CD4-positive, alpha-beta T cell treated with Interleukin-17A for 1 hour (primary cell): ENCODE results near the gene RGS3.

Experiments used
- DNase-seq: peaks from one replicate; pipeline ENCODE4 v3.0.0-alpha.2; 2020

The RGS3 gene

DNA sequence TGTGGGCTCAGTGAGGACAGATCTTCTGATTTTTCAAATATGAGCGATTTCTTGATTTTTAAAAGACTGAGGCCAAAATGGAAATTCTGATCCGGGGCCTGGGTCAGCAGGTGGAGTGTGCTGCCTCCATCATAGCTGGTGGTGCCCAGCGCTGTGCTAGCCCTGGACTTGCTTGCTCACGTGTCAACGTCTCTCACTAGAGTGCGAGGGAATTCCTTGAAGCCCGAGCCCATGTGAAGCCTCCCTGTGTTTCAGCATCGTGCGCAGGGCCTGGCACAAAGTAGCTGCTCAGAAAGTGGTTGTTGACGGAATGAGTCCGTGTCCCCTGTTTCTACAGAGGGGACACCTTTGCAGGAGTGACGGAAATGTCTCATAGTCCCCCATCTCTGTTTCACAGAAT is 50.5 kb downstream of the RGS3 start:
- DNase-seq: no peak

DNA sequence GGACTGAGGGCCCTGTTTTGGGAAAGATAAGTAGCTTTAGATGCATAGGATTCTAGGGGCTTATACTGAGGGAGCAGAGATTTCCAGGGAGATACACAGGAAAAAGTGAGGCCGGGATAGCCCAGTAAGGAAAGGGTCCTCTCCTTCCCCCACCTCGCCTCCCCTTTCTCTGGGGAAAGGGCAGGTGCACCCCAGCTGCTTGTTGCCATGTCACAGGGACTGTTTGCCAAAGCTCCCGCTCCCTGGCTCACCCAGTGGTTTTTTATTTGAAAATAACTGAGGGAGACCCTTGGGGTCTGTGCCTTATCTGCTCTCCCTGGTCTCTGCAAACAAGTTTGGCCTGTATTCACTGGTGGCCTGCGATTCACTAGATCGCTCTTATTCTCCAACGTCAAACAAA is 51.2 kb downstream of the RGS3 start:
- DNase-seq: no peak

DNA sequence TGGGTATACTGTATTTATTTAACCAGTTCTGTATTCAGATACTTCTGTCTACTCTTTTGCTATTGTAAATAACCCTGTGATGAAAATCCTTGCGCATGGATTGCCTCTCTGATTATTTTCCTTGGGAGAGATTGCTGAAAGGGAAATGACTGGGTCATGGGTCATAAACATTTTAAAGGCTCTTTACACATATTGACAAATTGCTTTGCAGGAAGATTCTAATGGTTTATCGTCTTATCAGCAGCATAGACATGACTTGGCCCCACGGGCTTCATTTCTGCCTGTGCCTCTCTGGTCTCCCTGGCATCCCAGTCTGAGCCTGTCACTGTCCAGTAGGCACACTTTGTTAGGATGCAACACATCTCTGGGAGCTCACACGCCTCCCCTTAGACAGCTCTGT is 52.3 kb downstream of the RGS3 start:
- DNase-seq: no peak

DNA sequence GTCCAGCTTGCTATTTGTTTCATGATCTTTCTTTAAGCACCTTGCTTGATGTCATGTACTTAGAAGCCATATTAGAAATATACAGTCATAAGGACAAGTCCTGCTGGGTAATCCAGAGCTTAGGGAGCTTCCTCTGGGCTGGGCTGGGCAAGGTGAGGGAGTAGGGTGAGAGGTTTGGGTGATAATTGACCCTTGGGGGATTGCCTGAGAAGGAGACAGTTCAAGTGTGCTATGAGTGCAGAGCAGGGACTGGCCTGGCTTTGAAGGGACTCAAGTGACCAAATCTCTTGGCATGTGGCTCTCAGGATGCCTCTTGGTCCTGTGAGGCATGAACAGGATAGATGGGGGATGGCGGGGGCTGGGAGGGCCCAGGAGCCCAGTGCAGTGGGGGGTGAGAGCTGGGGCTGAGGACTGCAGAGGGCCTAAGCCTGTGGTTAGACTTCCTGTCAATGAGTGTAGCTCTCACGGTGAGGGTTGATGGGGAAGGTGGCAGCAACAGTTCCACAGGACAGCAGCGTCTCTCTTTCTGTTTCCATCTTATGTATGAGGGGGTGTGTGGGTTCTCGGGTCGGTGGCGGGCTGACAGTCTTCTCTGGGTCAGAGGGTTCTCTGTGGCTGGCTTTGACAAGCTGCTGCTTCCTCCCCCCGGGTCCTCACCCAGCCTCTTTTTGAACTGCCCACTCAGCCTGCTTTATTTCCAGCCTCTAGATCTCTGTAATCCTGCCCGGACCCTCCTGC is 53.5 kb downstream of the RGS3 start:
- peak; percentile 81 for DNase-seq

DNA sequence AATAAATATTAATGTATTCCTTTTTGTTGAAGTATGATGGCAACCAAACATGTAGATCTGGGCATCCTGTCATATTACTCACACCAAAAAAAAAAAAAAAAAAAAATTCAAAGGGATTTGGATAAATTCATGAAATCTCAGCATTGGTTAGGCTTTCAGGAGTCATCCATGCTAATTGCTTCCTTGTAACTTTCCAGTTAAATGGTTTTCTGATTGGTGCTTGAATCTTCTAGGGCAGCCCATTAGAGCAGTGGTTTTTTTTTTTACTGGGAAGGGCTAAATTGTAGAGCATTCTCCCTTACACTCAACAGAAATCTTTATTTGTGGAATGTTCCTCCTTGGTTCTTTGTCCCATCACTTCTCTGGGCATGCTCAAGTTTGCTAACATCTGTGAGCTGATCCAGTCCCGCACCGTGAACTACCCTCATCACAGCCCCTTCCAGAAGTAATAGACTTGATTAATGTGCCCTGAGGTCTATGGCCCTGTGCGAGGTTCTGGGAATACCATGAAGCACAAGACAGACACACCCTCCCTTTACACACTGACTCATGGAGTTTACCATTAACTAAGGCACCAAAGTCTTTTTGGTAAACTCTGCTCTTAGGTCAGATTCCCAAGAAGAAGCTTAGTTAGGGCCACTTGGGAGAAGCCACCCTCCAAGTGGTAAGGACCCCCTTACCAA is 56.0 kb downstream of the RGS3 start:
- DNase-seq: no peak

DNA sequence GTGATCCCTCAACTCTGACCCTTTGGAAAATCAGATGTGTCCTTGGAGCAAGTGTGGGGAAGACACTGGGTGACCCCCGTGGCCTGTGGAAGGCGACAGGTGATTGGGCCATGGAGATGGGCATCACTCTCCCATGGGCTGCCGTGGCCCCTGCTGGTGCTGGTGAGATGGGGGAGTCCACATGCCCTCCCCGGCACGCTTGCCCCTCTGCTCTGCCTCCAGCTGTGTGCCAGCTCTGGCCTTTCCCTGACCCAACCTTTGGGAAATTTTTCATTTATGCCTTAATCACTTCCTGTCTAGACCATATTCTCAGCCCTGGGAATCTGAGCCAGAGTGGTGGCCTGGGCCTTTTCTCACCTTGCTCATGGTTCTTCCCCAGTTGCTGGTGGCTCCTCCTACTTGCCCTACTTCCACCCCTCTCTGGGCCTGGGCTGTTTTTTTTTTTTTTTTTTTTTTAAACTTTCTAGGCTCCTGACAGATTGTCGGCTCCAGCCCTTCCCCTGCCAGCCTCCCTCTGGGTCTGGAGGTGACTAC is 56.6 kb downstream of the RGS3 start:
- DNase-seq: peak; percentile 84

DNA sequence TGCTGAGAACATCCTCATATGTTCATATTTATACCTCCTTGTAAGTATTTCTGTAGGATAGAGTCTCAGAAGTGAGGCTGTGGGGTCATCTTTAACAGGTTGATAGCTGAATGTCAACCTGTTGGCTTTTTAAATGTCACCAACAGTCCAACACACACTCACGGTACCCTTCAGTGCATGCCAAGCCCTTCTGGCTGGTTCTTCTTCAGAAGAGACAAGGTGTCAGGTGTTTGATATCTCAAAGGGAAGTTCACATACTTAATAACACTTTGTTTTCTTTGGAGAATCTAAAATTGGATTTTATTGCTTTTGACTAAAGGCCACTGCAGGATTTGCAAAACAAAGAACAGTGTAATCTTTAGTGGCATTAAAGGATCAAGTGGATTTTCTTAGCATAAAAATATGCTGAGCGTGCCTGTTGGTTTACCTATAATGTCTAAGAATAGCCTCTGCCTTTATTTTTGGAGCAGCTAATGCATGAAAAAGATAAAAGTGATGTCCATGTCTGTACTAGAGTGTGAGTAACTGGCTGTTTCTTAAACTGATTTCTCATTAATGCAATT is 58.2 kb downstream of the RGS3 start:
- no peak for DNase-seq

DNA sequence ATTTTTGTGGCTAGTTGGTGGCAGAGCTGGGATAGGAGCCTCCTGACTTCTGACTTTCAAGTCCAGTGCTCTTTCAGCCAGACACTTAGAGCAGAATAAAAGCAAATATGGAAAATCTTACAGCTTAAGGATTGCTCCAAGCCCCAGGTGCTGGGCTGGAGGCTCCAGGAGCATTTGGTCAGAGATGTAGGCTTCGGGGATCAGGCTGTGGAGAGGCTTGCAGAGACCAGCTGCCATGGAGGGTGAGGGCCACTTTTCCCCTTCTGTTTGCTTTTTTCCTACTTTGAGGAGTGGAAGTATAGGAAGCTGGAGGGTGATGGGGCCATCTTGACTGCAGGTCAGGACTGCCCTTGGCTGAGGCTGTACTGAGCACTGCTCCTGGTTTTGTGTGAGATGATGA is 58.9 kb downstream of the RGS3 start:
- no peak for DNase-seq

DNA sequence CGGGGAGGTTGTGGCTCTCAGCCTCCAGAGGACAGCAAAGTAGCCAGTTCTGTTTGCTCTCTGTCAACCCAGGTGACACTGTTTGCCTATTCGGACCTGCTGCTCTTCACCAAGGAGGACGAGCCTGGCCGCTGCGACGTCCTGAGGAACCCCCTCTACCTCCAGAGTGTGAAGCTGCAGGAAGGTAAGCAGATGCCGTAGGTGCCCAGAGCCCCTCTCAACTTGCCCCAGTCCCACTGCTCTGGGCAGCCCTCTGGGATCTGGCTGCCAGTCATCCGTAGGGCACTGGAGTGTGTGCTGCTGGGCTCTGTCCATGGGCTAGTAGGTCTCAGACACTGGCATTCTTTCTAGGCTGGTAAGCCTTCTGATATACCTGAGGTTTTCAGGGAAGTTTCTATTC is 59.3 kb downstream of the RGS3 start:
- no peak for DNase-seq

DNA sequence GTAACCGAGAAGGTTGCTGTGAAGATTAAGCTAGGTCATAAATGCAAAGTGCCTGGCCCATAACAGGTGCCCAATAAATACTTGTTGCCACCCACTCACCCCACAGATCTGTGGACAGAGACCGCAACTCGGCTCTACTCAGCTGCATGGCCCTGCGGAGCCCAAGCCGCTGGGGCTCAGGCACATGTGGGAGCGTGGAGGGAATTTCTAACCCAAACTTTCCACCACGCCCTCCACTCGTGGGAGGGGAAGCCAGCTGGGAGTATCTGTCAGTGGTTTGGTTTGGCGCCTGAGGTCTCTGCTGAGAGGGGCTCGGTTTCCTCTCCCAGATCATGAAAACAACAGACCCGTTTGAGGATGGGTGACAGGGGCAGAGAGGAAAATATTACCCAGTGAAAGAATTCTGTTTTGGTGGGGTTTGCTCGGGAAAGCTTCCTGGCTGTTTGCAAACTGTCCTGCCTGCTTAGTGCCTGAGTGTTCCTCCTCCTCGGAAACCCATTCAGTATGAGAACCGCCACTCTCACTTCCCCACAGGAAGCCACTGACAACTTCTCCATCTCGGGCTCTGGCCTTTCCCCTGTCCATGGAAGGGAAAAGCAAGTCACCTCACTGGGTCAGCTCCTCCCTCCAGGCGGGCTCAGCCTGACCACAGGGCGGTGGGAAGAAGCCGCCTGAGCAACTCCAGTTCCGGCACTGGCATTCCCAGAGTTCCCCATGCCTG is 60.1 kb downstream of the RGS3 start:
- peak; percentile 63 for DNase-seq

DNA sequence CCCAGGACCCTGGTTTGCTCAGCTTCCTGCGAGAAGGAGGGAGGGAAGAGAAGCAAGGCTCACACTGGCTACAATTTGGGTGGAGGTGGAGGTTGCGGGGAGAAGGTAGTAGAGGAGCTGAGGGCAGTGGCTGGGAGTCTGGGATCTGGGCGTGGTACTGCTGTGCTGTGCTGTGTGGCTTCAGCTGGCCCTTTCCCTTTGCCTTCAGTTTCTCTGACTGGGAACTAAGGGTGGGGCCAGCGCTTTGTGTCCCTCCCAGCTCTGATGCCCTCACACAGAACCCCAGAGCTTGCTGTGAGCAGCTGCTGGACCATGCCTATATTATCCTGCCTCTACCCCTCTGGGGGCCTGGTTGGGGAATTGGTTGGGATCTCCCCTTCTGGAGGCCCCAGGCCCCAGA is 60.9 kb downstream of the RGS3 start:
- no peak for DNase-seq

DNA sequence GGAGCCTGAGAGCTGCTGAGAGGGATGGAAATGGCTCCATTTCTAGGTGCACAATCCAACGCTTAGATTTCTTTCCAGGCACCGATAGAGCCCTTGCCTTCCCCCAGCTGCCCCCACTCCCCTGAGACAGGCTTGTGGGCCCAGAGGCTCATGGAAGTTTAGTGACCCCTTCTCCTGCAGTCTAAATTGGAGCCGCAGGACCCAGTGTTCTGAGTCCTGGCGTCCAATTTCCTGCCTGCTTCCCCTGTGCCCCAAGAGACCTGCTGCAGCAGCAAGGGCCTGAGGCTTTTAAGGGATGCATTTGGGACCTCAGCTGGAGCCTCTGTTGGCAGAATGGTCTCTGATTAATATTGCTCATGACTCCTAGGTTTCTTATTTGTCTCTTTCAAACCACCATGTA is 61.7 kb downstream of the RGS3 start:
- DNase-seq: no peak

DNA sequence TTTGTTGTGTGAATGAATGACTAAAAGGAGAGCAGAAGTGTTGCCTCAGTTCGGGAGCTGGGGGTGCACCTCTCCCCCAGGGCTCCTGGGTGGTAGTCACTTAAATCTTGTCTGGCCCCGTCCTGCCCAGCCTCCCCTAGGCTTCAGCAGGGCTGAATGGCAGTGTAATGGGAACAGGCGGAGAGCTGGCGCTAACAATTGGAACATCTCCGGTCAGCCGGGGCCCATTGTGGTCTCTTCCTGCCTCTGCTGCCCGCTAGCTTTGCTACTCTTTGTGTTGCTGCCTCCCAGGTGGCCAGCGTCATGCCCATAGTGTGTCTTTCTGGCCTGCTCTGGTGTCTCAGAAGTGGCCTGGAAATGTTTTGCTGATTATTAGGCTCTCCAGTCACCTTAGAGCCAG is 62.3 kb downstream of the RGS3 start:
- no peak for DNase-seq

DNA sequence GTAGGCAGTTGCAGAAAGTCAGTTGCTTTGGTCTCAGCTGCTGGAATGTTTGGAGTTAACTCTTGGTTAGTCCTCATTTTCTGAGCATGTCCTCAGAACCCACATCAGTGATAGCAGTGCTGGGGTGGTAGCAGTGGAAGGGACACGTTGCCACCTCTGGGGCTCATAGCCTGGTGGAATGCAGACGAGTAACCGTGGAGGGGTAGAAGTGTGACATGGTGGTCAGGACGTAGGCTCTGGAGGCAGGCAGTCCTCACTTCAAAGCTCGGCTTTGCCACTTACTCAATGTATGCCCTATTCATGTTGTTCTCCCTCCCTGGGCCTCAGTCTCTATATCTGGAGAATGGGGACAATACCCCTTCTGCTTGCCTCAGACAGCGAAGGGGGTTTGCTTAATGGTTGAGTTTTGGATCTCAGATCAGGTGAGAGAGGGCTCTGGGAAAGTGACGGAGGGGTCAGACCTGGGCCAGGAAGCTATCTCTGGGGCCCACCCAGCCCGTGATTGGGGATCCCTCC is 62.8 kb downstream of the RGS3 start:
- DNase-seq: no peak

DNA sequence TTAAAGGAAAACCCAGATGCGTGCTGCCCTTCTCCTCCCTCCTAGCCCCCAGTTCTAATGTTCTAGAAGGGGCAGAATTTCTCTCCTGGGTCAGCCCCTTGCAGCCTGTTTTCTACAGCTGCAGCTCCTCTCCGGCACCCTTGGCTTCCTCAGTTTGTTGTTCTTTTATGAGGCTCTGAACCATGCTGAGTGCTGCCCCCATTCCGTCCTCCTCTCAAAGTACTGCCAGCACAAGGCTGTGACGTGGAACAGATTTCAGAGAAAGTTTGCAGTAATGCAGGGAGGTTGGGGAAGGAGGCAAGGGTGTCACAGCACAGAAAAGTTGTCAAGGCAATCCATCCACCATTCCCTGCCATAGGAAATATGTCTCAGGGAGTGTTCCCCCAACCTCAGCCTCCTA is 63.3 kb downstream of the RGS3 start:
- DNase-seq: no peak

DNA sequence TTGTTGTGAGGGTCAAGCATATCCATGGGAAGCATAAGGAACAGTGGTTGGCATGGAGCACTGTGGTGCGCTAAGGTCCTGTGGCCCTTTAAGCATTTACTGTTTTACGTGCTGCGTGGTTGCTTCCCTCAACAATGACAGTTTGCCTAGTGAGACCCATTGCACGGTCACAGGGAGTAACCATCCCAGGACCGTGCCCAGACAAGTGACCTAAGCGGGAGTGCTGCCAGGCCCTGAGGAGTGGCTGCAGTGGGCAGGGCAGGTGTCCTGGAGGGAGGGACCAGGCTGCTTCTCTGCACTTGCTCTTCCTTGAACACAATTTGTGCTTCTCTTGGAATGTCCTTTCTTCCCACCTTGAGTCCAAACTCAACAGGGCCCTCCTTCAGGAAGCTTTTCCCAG is 64.6 kb downstream of the RGS3 start:
- no peak for DNase-seq

DNA sequence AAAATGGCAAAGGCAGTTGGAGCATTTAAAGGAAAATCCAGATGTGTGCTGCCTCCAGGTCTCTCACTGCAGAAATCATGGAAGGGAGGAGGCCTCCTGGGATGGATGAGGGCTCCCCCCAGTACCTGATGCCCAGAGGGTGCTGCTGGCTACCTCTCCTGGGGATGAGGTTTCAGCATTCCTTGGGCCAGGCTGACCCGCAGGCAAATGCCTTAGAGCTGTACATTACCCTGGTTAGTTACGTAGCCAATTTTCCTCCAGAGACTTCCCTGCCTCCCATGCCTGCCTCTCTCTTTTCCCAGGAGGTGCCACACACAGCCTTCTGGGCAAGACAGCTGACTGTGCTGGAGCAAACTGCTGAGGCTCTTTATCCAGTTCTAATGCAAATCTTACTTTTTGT is 65.3 kb downstream of the RGS3 start:
- DNase-seq: no peak

DNA sequence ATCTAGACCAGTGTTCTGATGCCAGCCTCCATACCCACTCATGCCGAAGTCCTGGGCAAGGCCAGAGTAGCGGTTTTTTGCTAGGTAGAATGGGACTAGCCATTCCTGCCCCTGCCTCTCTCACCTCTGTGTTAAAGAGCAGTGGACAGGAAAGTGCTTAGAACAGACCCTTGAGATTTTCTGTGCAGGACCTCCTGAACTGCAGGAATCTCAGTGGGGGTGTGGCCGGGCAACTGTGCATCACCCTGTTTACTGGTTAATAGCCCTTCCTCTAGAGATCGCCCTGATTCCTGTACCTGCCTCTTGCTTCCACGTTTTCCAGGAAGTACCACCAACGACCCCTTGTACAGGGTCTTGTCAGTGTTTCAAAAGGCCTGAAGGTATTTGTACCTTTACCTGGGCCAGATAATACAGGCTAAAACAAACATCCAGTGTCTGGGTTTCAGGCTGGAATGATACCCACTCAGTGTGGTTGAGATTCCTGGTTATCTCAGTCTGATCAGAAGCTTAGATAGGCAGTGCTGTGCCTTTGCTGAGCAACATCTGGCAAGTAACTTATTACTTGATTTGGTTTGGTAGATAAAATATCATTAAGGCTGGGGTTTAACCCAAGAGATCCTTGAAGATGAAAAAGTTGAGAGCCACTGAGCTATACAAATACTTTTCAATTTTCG is 65.9 kb downstream of the RGS3 start:
- DNase-seq: no peak

DNA sequence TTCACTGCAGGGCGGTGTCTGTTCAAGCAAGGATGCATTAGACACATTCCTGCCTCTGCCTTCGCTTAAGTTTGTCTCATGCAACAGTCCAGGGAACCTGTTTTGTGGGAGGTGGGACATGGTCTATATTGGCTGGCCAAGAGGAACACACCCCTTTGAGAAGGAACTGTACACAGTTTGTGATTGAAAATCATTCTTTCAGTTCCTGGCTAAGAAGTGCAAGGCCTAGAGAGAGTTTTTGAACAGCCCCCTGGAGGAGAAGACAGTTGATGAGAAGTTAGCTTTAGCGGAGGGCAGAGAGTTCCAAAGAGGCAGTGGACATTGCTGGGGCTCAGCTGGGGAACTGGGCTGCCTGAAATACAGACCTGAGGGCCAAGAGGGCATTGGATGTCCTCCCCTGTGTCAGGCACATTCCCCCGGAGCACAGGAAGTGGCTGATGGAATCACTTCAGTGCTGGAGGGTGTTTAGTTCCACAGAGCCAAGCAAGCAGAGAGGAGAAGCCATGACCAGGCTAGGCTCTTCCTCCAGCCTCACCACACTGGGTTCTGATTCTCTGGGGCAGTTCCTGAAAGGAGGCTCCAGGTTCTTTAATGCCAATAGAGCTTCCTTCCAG is 66.6 kb downstream of the RGS3 start:
- no peak for DNase-seq

DNA sequence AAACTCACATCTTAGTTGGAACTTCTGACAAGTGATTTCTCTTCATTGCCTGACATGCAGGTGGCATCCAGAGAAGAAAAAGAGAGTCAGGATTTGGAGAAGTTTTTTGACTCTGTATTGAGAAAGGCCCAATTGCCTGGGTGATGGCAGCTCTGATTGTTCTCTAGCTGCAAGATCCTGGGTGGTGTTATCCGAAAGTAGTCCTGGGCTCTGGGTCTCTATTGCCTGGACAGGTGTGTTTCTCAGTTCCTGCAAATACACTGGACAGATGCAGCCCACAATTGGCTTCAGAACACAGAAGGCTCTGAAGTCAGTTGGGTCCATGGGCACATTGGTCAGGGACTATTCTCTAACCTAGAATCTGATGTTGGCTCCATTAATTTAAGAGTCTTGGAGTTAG is 67.4 kb downstream of the RGS3 start:
- DNase-seq: no peak

DNA sequence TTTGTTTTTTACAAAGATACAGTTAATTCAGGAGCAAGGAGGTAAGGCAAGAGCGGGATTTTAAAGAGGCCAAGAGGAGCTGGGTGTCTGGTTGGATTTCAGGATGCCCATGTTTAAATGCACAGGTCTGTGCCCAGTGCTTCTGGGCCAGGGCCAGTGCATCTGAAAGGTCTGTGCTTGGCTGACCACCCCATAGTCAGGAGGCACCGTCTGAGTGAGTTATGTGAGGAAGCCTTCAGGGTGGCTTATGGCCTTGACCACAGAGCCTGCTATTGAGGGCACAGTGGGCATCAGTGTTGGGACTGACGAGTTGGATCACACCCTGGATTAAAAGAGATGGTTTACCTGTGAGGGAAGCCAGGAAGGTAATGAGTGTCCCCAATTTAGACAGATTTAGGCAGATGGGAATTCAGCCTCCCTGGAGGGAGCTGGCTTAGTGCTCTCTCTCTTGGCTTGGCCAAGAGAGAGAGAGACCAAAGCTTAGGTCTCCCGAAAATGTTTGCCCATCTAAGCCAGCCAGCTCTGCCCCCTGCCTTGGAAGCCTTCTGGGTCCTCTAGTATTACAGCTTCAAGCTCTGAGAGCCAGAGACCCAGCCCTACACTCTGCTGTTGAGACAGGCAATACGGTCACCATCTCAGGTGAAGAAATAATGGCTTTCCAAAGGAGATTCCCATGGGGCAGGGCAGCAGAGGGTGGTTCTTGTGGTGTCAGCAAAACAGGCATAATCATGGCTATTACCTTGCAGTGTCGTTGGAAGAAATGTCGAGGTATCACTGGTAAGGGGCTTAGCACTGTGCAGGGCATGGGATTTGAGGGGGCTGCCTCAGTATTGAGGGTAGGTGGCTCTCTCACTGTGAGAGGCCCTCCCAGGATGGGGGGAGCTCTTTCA is 68.6 kb downstream of the RGS3 start:
- no peak for DNase-seq
